Stromal cell of bone marrow (primary cell): Measurements from ENCODE around the gene LRRC8A.
"Not testable (repeated sequence)": the region's sequence is repeated elsewhere in the genome, so short reads cannot be mapped to it uniquely, and the experiment has no call there.

Experiments
- DNase-seq: peaks from one replicate; pipeline ENCODE4 v3.0.0-alpha.2; 2012; ENCODE audit warnings: low read depth

The LRRC8A gene

GRCh38 chr9:128921881-128922763 is 40.2 kb downstream of the LRRC8A start:
- DNase-seq, result no peak

- DNase-seq, result no peak
Measured at GRCh38 chr9:128923493-128923883, 41.6 kb downstream of the LRRC8A start.

- no peak for DNase-seq
Measured at GRCh38 chr9:128927731-128928411, 45.9 kb downstream of the LRRC8A start.

GRCh38 chr9:128928624-128929023 is 46.7 kb downstream of the LRRC8A start:
- DNase-seq, result no peak

GRCh38 chr9:128929560-128929959 is 47.6 kb downstream of the LRRC8A start:
- DNase-seq, result no peak

GRCh38 chr9:128933731-128934130 is 51.8 kb downstream of the LRRC8A start:
- DNase-seq, result no peak

- DNase-seq, result no peak
Measured at GRCh38 chr9:128936171-128936865, 54.4 kb downstream of the LRRC8A start.

- no peak for DNase-seq
Measured at GRCh38 chr9:128937310-128938165, 55.6 kb downstream of the LRRC8A start.

GRCh38 chr9:128940271-128940921 is 58.5 kb downstream of the LRRC8A start:
- no peak for DNase-seq

- no peak for DNase-seq
Measured at GRCh38 chr9:128940946-128941755, 59.2 kb downstream of the LRRC8A start.

- DNase-seq, result no peak
Measured at GRCh38 chr9:128943832-128944620, 62.1 kb downstream of the LRRC8A start.

- not testable (repeated sequence) for DNase-seq
Measured at GRCh38 chr9:128944966-128945365, 63.0 kb downstream of the LRRC8A start.

- no peak for DNase-seq
Measured at GRCh38 chr9:128945798-128946501, 64.0 kb downstream of the LRRC8A start.

GRCh38 chr9:128946571-128947276 is 64.8 kb downstream of the LRRC8A start:
- no peak for DNase-seq

- no peak for DNase-seq
Measured at GRCh38 chr9:128947277-128947526, 65.3 kb downstream of the LRRC8A start.

- peak; percentile 78 for DNase-seq
Measured at GRCh38 chr9:128947527-128948301, 65.8 kb downstream of the LRRC8A start, which contains the start of the genes DOLK and NUP188. Gene DOLK (minus strand): TSS chr9:128947603. CDS start chr9:128947303, 300 bp downstream. Gene NUP188 (plus strand): TSS chr9:128947699. CDS start chr9:128947720, 21 bp downstream.

- DNase-seq, result not testable (repeated sequence)
Measured at GRCh38 chr9:128961403-128961802, 79.5 kb downstream of the LRRC8A start.
